Astrocyte (in vitro differentiated cells and primary cell): ENCODE results near the gene TMIE. TPM values are rescaled to one million over a fixed set of nuclear protein-coding genes. Genes with fewer than 3 reads are reported as not detected.

ENCODE experiments used
- DNase-seq: peaks from one replicate; pipeline ENCODE4 v3.0.0-alpha.2; 2010; ENCODE audit warnings: low read depth
- FAIRE-seq: peaks from 2 replicates; lab custom pipeline; 2011; peaks lifted over from hg19 to GRCh38; lab: Jason Lieb, UNC
- H2AFZ ChIP-seq: 2 replicates; pipeline ENCODE4 v1.6.0; 2012; ENCODE audit warnings: low read depth, low read length, inconsistent platforms
- H3K27ac ChIP-seq: 2 replicates; pipeline ENCODE4 v1.5.1; 2011; ENCODE audit warnings: low read depth, low read length, inconsistent platforms
- H3K27me3 ChIP-seq: 2 replicates; pipeline ENCODE4 v1.6.0; 2011; ENCODE audit warnings: low read length, inconsistent platforms; ENCODE audit not compliant: insufficient read depth
- H3K36me3 ChIP-seq: 2 replicates; pipeline ENCODE4 v1.5.1; 2011; ENCODE audit warnings: low read length, inconsistent platforms; ENCODE audit not compliant: insufficient read depth
- H3K4me1 ChIP-seq: 2 replicates; pipeline ENCODE4 v1.5.1; 2011; ENCODE audit warnings: low read length, inconsistent platforms; ENCODE audit not compliant: insufficient read depth
- H3K4me2 ChIP-seq: 2 replicates; pipeline ENCODE4 v1.6.0; 2012; ENCODE audit warnings: low read length, inconsistent platforms
- H3K4me3 ChIP-seq: 2 replicates; pipeline ENCODE4 v1.5.1; 2011; ENCODE audit warnings: low read depth, mild to moderate bottlenecking, low read length, inconsistent platforms; ENCODE audit not compliant: insufficient read depth
- H3K79me2 ChIP-seq: 2 replicates; pipeline ENCODE4 v1.6.0; 2012; ENCODE audit warnings: mild to moderate bottlenecking, low read length, inconsistent platforms; ENCODE audit not compliant: insufficient read depth
- H3K9ac ChIP-seq: 2 replicates; pipeline ENCODE4 v1.6.0; 2012; ENCODE audit warnings: mild to moderate bottlenecking, low read length, inconsistent platforms
- H3K9me3 ChIP-seq: 2 replicates; pipeline ENCODE4 v1.5.1; 2012; ENCODE audit warnings: low read depth, mild to moderate bottlenecking, low read length, inconsistent platforms; ENCODE audit not compliant: insufficient read depth
- H4K20me1 ChIP-seq: 2 replicates; pipeline ENCODE4 v1.6.0; 2012; ENCODE audit warnings: low read length, inconsistent platforms; ENCODE audit not compliant: insufficient read depth
- H3K27ac Mint-ChIP-seq: one replicate; pipeline ENCODE4 v1.8.0; 2021; ENCODE audit warnings: mild to moderate bottlenecking, mixed read lengths; ENCODE audit not compliant: unreplicated experiment
- H3K27me3 Mint-ChIP-seq: one replicate; pipeline ENCODE4 v1.8.0; 2021; ENCODE audit warnings: low read depth, mixed read lengths; ENCODE audit not compliant: unreplicated experiment
- H3K36me3 Mint-ChIP-seq: one replicate; pipeline ENCODE4 v1.8.0; 2021; ENCODE audit warnings: low read depth, mixed read lengths; ENCODE audit not compliant: unreplicated experiment
- H3K4me1 Mint-ChIP-seq: one replicate; pipeline ENCODE4 v1.8.0; 2021; ENCODE audit warnings: low read depth, mixed read lengths; ENCODE audit not compliant: unreplicated experiment
- H3K4me3 Mint-ChIP-seq: one replicate; pipeline ENCODE4 v1.8.0; 2021; ENCODE audit warnings: mild to moderate bottlenecking, moderate library complexity, mixed read lengths; ENCODE audit not compliant: unreplicated experiment
- H3K9me3 Mint-ChIP-seq: one replicate; pipeline ENCODE4 v1.8.0; 2021; ENCODE audit warnings: mild to moderate bottlenecking, mixed read lengths; ENCODE audit not compliant: unreplicated experiment
- CTCF ChIP-seq: IDR thresholded peaks from 2 replicates; pipeline ENCODE4 v1.5.1; 2011; ENCODE audit warnings: low read depth, mild to moderate bottlenecking, inconsistent platforms, low read length, moderate library complexity; ENCODE audit not compliant: insufficient read depth
- EZH2 ChIP-seq: IDR thresholded peaks from 2 replicates; pipeline ENCODE4 v1.6.1; 2012; ENCODE audit warnings: mild to moderate bottlenecking, low read length, inconsistent platforms; ENCODE audit not compliant: insufficient read depth
- total RNA-seq: library from RNA; stranded (reverse); gene quantifications from 2 replicates; pipeline ENCODE4 v1.2.1, GENCODE V29; 2021

The TMIE gene
- total RNA-seq, 1 donor from 2014 or later: 0.34 TPM

GRCh38 chr3:46679681-46680080 lies 21.5 kb upstream of the TMIE start:
- H3K27ac Mint-ChIP-seq: no peak overlapping the region
- no peak for TF ChIP-seq CTCF
- Histone ChIP-seq H3K27ac (no peak overlapping the region), H3K27me3 (no peaks in the 10 kb centered on the region), H2AFZ (no peak overlapping the region), H3K4me3 (no peak overlapping the region), H3K4me1 (no peaks in the 10 kb centered on the region), H3K9ac (no peak overlapping the region), H3K9me3 (no peaks in the 10 kb centered on the region), H3K36me3 (no peaks in the 10 kb centered on the region), H4K20me1 (no peaks in the 10 kb centered on the region), H3K79me2 (no peaks in the 10 kb centered on the region), H3K4me2 (no peak overlapping the region)
- DNase-seq: no peak
- H3K9me3 Mint-ChIP-seq: peaks cover 8% of the 10 kb centered on the region
- FAIRE-seq: no peak
- H3K4me3 Mint-ChIP-seq: no peak overlapping the region
- no peaks in the 10 kb centered on the region for H3K4me1 Mint-ChIP-seq
- peaks cover 28% of the 10 kb centered on the region for H3K36me3 Mint-ChIP-seq
- peaks cover 38% of the 10 kb centered on the region for H3K27me3 Mint-ChIP-seq

GRCh38 chr3:46680298-46680826 lies 20.8 kb upstream of the TMIE start:
- Histone ChIP-seq H3K9ac (no peak overlapping the region), H3K4me2 (no peak overlapping the region), H3K4me3 (no peak overlapping the region), H4K20me1 (no peaks in the 10 kb centered on the region), H3K9me3 (no peaks in the 10 kb centered on the region), H3K27ac (no peak overlapping the region), H2AFZ (no peak overlapping the region), H3K27me3 (no peaks in the 10 kb centered on the region), H3K79me2 (no peaks in the 10 kb centered on the region), H3K36me3 (no peaks in the 10 kb centered on the region), H3K4me1 (no peaks in the 10 kb centered on the region)
- FAIRE-seq: no peak
- Mint-ChIP-seq H3K27me3 (peaks cover 38% of the 10 kb centered on the region), H3K4me1 (no peaks in the 10 kb centered on the region), H3K27ac (no peak overlapping the region), H3K36me3 (peaks cover 28% of the 10 kb centered on the region), H3K9me3 (peaks cover 6% of the 10 kb centered on the region), H3K4me3 (no peak overlapping the region)
- no peak for DNase-seq
- no peak for TF ChIP-seq EZH2
- TF ChIP-seq CTCF: no peak

- Histone ChIP-seq H3K27ac (no peak overlapping the region), H3K36me3 (no peaks in the 10 kb centered on the region), H3K4me1 (no peaks in the 10 kb centered on the region), H4K20me1 (no peaks in the 10 kb centered on the region), H2AFZ (no peak overlapping the region), H3K4me3 (no peak overlapping the region), H3K9me3 (no peaks in the 10 kb centered on the region), H3K79me2 (no peaks in the 10 kb centered on the region), H3K27me3 (no peaks in the 10 kb centered on the region), H3K4me2 (no peak overlapping the region), H3K9ac (no peak overlapping the region)
- H3K27ac Mint-ChIP-seq: no peak overlapping the region
- peaks cover 6% of the 10 kb centered on the region for H3K9me3 Mint-ChIP-seq
- no peak overlapping the region for H3K4me3 Mint-ChIP-seq
- peaks cover 30% of the 10 kb centered on the region for H3K36me3 Mint-ChIP-seq
- TF ChIP-seq EZH2 (no peak), CTCF (no peak)
- FAIRE-seq: no peak
- H3K4me1 Mint-ChIP-seq: no peaks in the 10 kb centered on the region
- H3K27me3 Mint-ChIP-seq: peaks cover 42% of the 10 kb centered on the region
- no peak for DNase-seq
These were observed 19.8 kb upstream of the TMIE start for GRCh38 chr3:46681387-46681786.
